ENCODE data around the gene WDR77.
A peak's percentile ranks its signal among the peaks of the same experiment; 100 is the strongest.

The WDR77 gene

GRCh38 chr1:111448918-111449702 is at the start of gene WDR77, which contains the start of gene ATP5PB:
Gene WDR77, minus strand, starts transcription at chr1:111449256. Its CDS starts 87 bp downstream, at chr1:111449169.
Gene ATP5PB, plus strand, starts transcription at chr1:111449464. Its CDS starts 78 bp downstream, at chr1:111449542.
- TF ChIP-seq CTCF (IDR thresholded peaks at IDR 0.05; ENCODE audit: low read depth, low read length, missing control alignments), result no peak
- peak; percentile 99 for DNase-seq (ENCODE audit: extremely low read depth, low read depth)
- peak within 1 kb of the TSS; percentile 96 for H3K4me3 ChIP-seq (replicated peaks; ENCODE audit: low read depth, low read length)

- TF ChIP-seq CTCF (IDR thresholded peaks at IDR 0.05; ENCODE audit: low read depth, low read length, missing control alignments), result no peak
- DNase-seq (ENCODE audit: extremely low read depth, low read depth), result no peak
- no peak overlapping the region for H3K4me3 ChIP-seq (replicated peaks; ENCODE audit: low read depth, low read length)
Measured at GRCh38 chr1:111497592-111497991, 48.5 kb upstream of the WDR77 start.

- no peak for DNase-seq (ENCODE audit: extremely low read depth, low read depth)
- no peak overlapping the region for H3K4me3 ChIP-seq (replicated peaks; ENCODE audit: low read depth, low read length)
- no peak for TF ChIP-seq CTCF (IDR thresholded peaks at IDR 0.05; ENCODE audit: low read depth, low read length, missing control alignments)
Measured at GRCh38 chr1:111496398-111496797, 47.3 kb upstream of the WDR77 start.

GRCh38 chr1:111491070-111491469 is 42.0 kb upstream of the WDR77 start:
- no peak for TF ChIP-seq CTCF (IDR thresholded peaks at IDR 0.05; ENCODE audit: low read depth, low read length, missing control alignments)
- no peak overlapping the region for H3K4me3 ChIP-seq (replicated peaks; ENCODE audit: low read depth, low read length)
- no peak for DNase-seq (ENCODE audit: extremely low read depth, low read depth)

GRCh38 chr1:111490220-111490619 is 41.2 kb upstream of the WDR77 start:
- no peak overlapping the region for H3K4me3 ChIP-seq (replicated peaks; ENCODE audit: low read depth, low read length)
- DNase-seq (ENCODE audit: extremely low read depth, low read depth), result no peak
- no peak for TF ChIP-seq CTCF (IDR thresholded peaks at IDR 0.05; ENCODE audit: low read depth, low read length, missing control alignments)

- no peak for TF ChIP-seq CTCF (IDR thresholded peaks at IDR 0.05; ENCODE audit: low read depth, low read length, missing control alignments)
- H3K4me3 ChIP-seq (replicated peaks; ENCODE audit: low read depth, low read length), result no peak overlapping the region
- no peak for DNase-seq (ENCODE audit: extremely low read depth, low read depth)
Measured at GRCh38 chr1:111489604-111490003, 40.5 kb upstream of the WDR77 start.

Measured in HFF-Myc (cell line).